Fibroblast of lung (primary cell): ENCODE measurements around the gene KRT71.

Experiments used
- EZH2 ChIP-seq: IDR thresholded peaks from 2 replicates; pipeline ENCODE4 v1.5.1; 2012; ENCODE audit warnings: low read length, control low read depth, mild to moderate bottlenecking; ENCODE audit errors: missing control alignments
- TF ChIP-seq, protein P1 (sequence below), 2 donors: IDR thresholded peaks in 1 of 2; conservative IDR thresholded peaks in 1 of 2; 1 replicate in 1 of 2; 2 replicates in 1 of 2; pipeline ENCODE4 v1.5.1; 2011 to 2012; ENCODE audit warnings: low read length in 2 of 2, control low read depth in 1 of 2, inconsistent platforms in 1 of 2, low read depth in 1 of 2, mild to moderate bottlenecking in 1 of 2

DNA sequence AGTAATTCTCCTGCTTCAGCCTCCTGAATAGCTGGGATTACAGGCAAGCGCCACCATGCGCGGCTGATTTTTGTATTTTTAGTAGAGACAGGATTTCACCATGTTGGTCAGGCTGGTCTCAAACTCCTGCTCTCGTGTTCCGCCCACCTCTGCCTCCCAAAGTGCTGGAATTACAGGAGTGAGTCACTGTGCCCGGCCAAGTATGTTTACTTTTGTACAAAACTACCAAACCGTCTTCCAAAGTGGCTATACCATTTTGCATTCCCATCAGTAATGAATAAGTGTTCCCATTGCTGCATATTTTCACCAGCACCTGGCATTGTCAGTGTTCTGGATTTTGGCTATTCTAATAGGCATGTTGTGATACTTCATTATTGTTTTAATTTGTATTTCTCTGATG, 51.5 kb downstream of the KRT71 start:
- TF ChIP-seq, protein P1, sequence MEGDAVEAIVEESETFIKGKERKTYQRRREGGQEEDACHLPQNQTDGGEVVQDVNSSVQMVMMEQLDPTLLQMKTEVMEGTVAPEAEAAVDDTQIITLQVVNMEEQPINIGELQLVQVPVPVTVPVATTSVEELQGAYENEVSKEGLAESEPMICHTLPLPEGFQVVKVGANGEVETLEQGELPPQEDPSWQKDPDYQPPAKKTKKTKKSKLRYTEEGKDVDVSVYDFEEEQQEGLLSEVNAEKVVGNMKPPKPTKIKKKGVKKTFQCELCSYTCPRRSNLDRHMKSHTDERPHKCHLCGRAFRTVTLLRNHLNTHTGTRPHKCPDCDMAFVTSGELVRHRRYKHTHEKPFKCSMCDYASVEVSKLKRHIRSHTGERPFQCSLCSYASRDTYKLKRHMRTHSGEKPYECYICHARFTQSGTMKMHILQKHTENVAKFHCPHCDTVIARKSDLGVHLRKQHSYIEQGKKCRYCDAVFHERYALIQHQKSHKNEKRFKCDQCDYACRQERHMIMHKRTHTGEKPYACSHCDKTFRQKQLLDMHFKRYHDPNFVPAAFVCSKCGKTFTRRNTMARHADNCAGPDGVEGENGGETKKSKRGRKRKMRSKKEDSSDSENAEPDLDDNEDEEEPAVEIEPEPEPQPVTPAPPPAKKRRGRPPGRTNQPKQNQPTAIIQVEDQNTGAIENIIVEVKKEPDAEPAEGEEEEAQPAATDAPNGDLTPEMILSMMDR (conservative IDR thresholded peaks at IDR 0.05 in 1 of 2, IDR thresholded peaks at IDR 0.05 in 1 of 2; ENCODE audit: low read depth in 1 of 2, low read length in 2 of 2), result no peak
- no peak for TF ChIP-seq EZH2
